GM06990 (cell line): ENCODE data around the gene C10orf53.

Source experiments
- DNase-seq: peaks from one replicate; pipeline ENCODE4 v3.0.0-alpha.2; 2011; ENCODE audit not compliant: insufficient read length; ENCODE audit errors: extremely low read depth
- H3K27me3 ChIP-seq: replicated peaks from 2 replicates; pipeline ENCODE4 v1.6.0; 2011; ENCODE audit warnings: low read length; ENCODE audit not compliant: control insufficient read depth, insufficient read depth
- H3K36me3 ChIP-seq: 2 replicates; pipeline ENCODE4 v1.5.1; 2011; ENCODE audit warnings: low read length; ENCODE audit not compliant: control insufficient read depth, insufficient read depth
- H3K4me3 ChIP-seq: replicated peaks from 2 replicates; pipeline ENCODE4 v1.5.1; 2011; ENCODE audit warnings: low read depth, mild to moderate bottlenecking, control low read depth, low read length
- CTCF ChIP-seq: IDR thresholded peaks from 2 replicates; pipeline ENCODE4 v1.5.1; 2011; ENCODE audit warnings: low read length, control low read depth, mild to moderate bottlenecking, inconsistent platforms; ENCODE audit not compliant: insufficient read depth, poor library complexity, severe bottlenecking

Gene C10orf53

GRCh38 chr10:49663596-49663995 lies 15.9 kb upstream of the C10orf53 start:
- no peaks in the 10 kb centered on the region for H3K36me3 ChIP-seq
- TF ChIP-seq CTCF = no peak
- H3K27me3 ChIP-seq = no peaks in the 10 kb centered on the region; the same call in 1 of the 2 replicates
- H3K4me3 ChIP-seq = no peak overlapping the region
- no peak for DNase-seq

DNA sequence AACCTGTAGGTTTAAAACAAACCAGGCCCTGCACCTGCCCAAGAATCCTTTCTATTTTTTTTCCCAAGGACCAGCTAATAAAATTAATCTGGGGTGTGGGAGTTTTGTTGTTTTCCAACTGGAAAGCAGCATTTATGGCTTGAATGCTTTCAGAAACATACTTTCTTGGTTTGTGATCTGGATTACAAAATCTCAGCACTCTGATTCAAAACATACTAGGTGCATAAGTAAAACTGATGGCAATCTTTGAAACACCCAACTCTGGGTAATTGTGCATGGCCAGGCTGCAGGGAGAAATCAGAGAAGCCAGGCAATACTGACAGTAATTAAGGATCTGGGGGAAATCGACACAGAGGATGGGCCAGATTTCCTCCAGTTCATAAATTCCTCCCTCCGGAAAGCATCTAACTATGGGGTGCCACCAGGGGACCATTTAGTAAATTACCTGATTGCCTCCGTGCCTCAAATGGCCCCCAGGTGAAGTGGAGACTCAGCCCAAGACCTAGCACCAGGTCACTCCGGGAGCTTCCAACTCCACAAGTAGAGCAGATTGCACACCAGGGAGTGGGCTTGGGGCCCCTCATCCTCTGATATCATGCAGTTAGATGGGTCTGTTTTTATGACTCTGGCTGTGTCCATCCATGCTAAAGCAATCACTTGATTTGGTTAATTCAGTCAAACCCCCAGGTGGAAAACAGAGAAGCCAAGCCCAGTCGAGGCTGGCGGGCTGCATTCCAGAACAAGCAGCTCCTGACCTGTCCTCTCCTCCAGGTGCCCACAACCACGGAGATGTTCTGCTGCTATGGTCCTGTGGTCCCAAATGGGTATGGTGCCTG lies 15.2 kb upstream of the C10orf53 start:
- no peaks in the 10 kb centered on the region for H3K36me3 ChIP-seq
- TF ChIP-seq CTCF = no peak
- H3K4me3 ChIP-seq = no peak overlapping the region
- no peak for DNase-seq
- no peaks in the 10 kb centered on the region; the same call in 1 of the 2 replicates for H3K27me3 ChIP-seq

- Histone ChIP-seq H3K36me3 (no peaks in the 10 kb centered on the region), H3K27me3 (no peaks in the 10 kb centered on the region; the same call in 1 of the 2 replicates), H3K4me3 (no peak overlapping the region)
- no peak for TF ChIP-seq CTCF
- no peak for DNase-seq
Observed at GRCh38 chr10:49664842-49665355, 14.6 kb upstream of the C10orf53 start.

DNA sequence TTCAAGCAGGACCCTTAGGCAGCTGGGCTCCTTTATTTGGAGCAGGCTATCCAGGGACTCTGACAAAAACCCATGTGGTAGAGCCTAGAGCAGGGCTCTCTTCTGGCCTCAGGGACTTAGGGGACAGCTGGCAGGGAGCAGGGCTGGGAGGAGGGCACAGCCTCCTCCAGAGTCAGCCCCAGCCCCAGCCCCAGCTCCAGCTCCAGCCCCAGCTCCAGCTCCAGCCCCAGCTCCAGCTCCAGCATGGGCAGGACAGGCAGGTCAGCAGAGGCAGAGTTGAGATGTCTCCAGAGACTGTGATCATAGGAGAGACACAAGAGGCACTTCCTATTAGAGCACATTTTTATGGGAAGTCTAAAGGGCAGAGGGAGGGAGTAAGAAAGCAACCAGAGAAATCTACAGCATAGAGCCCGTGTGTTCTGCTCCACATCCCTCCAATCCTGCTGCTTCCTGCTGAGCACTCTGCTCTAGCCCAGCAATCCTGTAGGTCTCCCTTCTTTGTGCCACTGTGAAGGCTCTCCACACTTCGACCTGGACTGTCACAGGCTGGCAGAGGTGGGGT lies 13.3 kb upstream of the C10orf53 start:
- Histone ChIP-seq H3K27me3 (no peaks in the 10 kb centered on the region; the same call in 1 of the 2 replicates), H3K4me3 (no peak overlapping the region), H3K36me3 (no peaks in the 10 kb centered on the region)
- TF ChIP-seq CTCF = no peak
- DNase-seq = no peak

- no peak for DNase-seq
- no peaks in the 10 kb centered on the region; the same call in 1 of the 2 replicates for H3K27me3 ChIP-seq
- no peak overlapping the region for H3K4me3 ChIP-seq
- H3K36me3 ChIP-seq = no peaks in the 10 kb centered on the region
- no peak for TF ChIP-seq CTCF
Observed at GRCh38 chr10:49666685-49667084, 12.8 kb upstream of the C10orf53 start.
